HG02970 (cell line): ENCODE measurements around the gene RBM33.

Experiments
- ATAC-seq: cut with Tn5 transposase; IDR thresholded peaks from one replicate; pipeline ENCODE4 v1.9.1; 2021; ENCODE audit warnings: mild to moderate bottlenecking, moderate library complexity, moderate number of reproducible peaks; ENCODE audit not compliant: unreplicated experiment, low FRiP score

Gene RBM33

DNA sequence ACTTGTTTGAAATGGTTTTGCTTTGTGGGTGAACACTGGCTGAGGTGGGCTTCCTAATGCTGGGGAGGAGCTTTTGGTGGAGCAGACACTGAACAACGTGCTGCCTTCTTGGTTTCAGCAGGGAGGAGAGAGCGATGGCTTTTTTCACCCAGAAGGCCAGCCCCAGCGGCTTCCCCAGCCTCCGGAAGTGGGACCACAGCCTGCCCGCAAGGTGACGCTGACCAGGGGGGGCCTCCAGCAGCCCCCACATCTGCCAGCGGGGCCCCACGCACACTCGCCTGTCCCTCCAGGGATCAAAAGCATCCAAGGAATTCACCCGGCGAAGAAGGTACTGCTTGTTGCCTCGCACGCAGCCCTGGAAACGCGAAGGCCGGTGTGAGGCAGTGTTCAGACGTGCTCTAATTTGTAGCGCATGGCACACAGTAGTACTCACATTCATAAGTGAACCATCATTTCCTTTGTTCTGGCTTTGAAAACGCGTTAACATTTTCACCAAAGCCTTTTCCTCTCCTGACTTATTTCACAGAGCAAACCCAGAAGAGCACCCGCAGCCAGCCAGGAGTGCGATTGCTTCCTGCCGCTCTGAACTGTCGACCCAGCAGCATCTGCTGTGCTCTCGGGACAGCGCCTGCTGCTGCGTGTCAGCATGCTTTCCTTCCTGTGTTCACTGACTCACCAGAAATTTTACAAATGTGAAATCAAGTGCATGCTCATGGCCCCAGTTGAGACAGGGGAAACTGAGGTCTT, 119.4 kb downstream of the RBM33 start:
- peak; percentile 47 for ATAC-seq

DNA sequence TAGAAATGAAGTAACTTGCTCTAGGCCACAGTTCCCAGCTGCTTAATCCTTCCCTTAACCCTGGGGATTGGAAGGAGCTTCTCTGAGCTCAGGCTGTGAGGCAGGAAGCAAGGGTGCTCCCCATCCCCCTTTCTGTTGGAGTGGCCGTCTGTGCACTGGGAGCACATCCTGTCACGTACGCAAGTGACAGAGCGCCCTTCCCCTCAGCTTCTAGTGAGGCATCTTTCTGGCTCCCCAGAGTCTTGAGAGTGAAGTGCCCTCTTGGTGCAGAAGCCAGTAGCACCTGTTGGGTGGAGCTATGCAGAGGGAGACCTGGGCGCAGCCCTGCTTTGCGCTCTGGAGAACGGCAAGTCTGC, 120.0 kb downstream of the RBM33 start:
- peak; percentile 12 for ATAC-seq

DNA sequence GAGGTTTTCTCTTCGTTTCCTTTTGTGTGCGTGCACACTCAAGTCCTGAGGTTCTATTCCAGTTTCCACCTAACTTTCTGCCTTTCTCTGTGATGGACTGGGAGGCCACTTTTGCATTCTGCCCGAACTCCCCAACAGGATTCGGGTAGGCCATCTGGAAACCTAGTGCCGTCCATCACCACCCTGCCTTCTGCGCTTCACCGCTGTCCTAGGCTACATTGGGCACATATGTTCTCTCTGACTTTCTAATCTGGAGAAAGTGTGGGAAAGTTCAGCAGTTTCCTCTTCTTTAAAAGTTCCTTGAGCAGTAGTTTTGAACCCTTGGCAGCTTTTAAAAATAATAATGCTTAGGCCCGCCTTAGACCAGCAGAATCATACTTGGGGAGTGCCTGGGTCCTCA, 121.0 kb downstream of the RBM33 start:
- no peak for ATAC-seq

DNA sequence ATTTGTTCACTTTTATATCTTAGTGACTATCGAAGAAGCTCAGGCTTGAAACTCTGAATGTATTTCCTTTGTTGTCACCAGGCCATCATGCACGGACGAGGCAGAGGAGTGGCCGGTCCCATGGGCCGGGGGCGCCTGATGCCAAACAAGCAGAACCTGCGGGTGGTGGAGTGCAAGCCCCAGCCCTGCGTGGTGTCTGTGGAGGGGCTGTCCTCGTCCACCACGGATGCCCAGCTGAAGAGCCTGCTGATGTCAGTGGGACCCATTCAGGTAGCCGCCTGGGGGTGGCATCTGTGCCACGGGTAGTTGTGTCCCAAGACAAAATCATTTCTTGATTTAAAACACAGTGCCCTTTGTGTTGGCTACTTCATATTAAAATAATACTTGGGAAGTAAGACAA, 121.9 kb downstream of the RBM33 start:
- ATAC-seq = no peak

DNA sequence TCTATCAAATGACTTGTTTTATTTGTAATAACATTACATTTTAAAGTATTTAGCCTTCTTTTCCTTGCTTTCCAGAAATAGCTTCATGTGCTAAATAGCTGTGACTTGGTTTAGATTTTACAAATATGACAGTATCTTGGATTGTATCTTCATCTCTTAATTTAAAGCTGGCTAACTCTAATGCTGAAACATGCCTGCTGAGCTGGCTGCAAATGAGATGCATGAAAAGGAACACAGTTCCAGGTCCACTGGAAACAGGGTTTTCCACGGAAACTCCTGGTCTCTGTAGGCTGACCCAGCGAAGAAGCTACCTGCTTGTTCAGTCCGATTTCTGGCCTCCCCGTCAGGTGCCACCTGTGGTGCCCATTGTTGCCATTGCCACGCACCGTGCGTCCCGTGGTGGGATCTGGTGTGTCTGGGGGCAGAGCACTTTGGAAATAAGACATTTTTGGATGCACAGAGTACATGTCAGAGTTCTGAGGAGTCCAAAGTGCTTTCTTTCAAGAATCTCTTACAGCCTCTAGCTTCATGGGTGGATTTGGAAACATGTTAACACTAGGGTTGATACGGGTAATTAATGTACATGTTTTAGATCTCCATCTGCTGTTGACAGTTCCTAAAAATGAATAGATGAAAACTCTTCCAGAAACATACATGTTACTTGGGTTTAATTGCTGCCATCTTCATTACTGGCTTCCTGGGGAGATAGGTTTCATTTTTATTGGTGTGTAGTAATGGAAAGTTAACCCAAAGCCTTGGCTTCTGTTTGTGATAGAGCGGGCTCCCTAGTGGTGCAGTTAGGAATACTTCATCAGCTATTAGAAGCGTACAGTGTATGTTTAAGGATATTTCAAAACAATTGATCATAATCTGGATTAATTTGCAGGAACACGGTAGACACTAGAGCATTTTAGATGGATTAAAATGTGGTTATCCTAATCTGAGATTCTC, 122.8 kb downstream of the RBM33 start:
- ATAC-seq = no peak

DNA sequence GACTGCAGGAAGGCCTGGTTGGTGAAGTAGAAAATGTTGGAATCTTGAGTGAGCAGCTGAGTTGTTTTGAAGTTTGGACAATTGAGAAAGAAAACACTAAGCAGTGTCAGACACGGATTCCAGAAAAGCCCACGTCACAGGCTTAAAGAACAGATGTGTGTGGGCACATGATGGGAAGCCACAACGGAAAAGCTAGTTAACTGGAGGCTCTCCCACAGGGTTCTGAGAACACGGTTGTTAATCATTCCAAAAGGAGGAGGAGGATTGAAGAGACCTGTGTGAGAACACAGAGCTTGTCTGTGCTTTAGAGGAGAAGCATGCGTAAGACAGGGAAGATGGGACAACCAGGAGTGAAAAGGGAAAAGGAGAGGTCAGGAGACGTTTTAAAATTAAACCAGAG, 125.2 kb downstream of the RBM33 start:
- no peak for ATAC-seq

DNA sequence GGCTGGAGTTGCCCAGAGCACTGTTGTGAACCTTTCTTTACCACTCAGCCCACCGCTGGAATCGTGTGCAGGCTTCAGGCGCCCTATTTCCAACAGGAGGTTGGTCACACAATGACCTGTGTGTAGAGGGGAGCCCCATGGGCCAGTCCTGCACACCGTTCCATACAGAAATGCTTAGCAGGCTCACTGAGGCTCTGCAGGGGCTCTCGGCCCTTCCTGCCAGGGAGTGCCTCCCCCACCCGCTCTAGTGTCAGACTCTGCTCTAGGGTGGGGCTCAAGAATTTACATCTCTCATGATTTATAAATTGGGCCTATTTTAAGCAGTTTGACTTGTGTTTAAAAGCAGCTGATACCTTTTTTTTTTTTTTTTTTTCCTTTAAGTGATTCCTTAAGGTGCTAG, 125.8 kb downstream of the RBM33 start:
- ATAC-seq = no peak

DNA sequence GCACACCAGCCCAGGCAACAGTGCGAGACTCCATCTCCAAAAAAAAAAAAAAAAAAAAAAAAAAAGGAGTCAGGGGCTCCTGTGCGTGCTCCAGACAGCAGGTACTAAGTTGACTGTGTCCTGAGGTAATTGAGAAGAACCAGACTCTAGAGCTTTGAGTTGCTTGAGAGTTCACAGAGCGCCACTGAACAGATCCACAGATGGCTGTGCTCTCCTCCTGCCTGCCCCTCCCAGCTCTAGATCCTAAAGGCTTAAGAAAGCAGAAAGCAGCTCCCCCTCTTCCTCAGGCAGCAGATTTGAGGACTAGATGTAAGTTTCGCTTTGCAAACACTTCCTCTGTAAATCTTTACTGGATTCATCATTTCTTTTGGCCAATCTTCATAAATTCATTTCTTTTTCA, 129.1 kb downstream of the RBM33 start:
- no peak for ATAC-seq

DNA sequence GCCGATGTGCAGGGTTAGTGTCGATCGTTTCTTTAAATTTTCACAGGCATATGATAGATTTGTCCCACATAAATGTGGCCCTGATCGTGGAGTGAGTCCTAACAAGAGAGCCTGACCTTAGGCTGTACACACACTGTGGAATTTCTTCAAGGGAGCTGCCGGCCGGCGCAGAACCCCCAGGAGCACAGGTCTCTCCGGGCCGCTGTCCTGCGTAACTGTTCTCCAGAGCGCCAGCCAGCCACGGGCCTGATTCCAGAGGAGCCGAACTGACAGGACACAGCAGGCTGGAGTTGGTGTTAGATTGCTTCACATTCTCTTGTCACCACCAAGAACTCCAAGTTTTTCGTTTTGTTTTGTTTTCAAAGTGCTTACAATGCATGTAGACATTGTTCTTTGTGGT, 130.5 kb downstream of the RBM33 start:
- ATAC-seq = no peak

DNA sequence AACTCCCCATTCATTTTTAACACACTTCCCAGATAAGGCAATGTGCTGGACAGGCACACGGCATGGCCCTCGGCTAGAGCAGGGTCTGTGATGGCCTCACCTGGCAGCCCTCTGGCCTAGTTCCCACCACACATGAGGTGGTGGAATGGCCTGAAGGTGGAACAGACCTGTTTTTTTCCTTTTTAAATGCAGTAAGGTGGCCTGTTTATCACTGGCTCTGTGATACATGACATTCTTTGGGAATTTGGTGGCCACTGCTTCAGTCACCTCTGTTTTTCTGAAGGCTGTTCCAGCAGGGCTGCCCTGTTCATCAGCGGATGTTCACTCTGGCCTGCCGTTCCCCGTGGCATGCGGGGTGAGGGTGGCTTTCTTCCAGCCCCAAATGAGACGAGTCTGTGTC, 131.2 kb downstream of the RBM33 start:
- no peak for ATAC-seq

DNA sequence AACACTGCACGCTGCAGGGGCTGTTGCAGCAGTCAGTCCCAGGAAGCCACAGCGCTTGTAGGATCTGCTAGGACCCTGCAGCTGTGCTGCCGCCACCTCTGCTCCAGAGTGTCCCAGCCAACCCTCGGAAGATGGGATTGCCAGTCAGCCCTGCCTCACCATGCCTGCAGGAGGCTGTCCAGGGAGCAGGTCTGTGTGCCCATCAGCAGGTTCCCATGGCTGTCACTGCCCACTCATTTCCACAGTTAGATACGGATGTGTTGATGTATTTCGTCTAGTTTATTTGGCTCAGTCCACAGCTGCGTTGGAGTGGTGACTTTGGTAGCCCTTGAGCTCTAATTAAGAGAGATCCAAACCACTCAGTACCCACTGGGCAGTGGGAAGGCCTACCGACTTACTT, 132.1 kb downstream of the RBM33 start:
- no peak for ATAC-seq

DNA sequence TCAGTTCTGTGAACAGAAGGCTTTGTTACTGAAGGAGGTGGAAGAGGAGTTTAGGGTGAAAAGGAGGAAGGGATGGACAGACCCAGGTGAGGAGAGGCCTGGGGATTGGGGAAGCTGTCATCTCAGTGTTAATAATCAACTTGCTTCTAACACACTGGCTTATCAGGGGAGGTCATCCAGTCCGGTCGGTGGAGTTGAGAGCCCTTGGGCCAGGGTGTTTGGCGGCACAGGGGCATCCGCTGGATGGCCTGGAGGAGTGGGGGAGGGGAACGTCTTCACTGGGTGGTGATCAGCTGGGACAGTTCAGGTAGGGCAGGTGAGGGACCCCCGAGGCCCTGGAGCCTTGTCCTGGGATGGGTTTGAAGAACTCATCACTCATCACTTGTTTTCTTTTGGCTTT, 133.9 kb downstream of the RBM33 start:
- ATAC-seq = no peak

DNA sequence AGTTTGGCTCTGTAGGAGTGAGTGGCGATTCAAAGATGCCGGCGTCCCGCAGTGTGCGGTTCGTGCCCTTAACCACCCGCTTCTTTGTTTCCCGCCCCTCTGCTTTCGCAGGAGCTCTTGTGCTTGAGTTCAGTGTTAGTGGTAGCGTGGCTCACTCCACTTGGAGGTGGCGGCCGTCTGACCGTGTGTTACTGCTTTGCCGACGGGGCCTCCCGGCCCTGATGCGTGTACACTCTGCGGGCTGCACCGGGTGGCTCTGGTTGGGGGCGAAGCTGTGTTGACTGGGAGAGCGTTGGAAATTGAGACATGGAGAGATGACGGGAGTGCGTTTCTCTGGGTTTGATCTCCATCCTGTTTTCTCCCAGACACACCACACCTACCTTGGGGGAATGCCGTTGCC, 136.4 kb downstream of the RBM33 start:
- no peak for ATAC-seq

DNA sequence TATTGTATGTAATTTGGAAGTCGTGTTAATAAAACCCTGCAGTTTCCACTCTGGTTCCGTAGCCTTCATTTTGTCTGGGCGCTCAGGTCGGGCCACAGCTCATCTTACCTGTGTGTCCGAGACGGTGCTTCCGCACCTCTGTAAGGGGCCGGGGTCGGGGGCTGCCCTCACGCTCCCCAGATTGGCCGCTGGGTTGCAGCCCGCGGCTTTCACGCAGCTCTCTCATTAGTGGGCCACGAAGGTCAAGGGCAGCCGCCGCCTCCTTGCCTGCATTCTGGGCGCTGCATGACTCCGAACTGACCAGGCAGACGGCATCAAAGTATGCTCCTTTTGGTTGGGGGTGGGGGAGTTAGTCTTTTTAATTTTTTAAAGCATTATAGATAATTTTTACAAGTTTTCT, 137.0 kb downstream of the RBM33 start:
- ATAC-seq = no peak

DNA sequence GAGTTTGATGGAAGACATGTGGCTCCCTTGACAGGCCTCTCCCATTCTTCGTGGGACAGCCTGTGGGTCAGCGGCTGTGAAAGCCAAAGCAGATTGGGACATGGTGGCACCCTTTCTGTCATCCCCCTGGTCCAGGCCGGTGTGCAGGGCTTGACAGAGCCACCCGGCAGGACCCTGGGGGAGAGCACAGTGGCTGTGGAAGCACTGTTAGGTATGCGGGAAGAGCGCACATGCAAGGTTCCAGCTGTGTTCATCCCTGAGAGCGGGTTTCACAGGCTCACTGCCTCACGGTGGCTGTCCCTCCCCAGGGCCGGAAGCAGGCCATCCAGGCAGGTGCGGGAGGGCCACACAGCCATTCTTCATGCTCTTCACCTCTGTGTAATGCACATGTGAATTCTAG, 138.0 kb downstream of the RBM33 start:
- ATAC-seq = no peak

DNA sequence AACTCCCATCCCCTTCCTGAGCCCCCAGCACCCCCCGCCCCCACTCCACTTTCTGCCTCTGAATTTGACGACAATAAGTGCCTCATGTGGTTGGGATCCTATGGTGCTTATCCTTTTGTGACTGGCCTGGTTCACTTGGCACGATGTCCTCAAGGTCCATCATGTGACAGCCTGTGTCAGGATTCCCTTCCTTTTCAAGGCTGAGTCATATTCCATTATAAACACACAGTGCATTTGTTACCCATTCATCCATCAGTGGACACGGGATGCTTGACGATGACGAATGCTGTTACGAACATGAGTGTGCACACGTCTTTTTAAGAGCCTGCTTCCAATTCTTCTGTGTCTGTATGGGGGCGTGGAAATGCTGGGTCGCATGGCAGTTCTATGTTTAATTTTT, 141.1 kb downstream of the RBM33 start:
- ATAC-seq = no peak

DNA sequence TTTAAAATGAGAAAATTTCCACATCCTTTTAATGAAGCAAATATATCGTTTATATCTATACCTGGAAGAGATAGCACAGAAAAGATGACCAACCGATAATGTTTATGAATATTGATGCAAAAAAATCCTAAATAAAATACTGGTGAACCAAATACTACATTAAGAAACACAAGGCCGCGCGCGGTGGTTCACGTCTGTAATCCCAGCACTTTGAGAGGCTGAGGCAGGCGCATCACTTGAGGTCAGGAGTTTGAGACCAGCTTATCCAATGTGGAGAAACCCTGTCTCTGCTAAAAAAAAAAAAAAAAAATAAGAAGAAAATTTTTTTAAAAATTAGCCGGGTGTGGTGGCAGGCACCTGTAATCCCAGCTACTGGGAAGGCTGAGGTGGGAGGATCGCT, 142.0 kb downstream of the RBM33 start:
- ATAC-seq = no peak

DNA sequence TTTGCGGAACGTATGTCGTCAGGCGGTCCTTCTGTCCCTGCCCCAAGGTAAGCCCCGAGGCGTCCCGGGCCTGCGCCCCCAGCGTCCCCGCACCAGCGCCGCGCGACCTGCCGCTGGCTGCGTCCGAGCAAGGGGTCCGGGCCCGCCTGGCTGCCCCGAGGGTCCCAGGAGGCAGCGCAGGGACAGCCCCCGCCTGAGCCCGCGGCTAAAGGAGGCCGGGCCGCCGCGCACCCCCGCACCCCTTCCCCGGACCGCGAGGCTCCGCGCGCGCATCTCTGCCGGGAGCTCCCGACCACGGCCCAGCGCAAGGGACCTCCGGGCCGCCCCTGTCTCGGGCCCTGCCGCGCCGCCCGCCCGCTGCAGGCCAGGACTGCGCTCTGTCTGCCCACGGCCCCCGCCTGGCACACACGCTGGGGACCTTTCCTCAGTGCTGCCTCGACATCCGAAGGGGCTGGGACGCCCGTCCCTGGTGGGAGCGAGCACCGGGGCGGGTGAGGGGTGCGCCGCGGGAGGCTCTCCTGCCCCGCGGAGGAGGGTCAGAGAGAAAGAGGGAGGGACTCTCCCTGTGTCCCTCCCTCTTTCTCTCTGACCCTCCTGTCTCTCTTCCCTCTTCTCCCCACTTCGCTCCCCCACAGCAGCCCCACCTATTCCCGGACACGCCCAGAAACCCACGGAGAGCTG, 142.8 kb downstream of the RBM33 start:
- no peak for ATAC-seq

DNA sequence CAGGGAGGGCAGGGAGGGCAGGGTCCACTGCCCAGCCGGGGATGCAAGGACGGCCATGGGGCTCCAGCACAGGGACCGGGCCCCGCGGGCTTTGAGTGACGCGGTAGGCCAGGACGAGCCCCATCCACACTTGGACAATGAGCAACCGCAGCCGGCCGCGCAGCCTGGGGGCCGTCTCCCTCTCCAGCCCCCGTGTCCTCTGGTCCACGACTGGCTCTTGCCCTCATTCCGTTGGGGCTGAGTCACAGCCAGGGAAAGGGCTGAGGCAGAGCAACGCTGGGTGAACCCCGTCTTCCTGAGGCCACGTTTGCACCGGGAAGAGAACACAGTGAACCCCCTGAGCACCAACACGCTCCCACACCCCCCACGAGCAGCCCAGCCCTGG, 144.1 kb downstream of the RBM33 start:
- no peak for ATAC-seq

DNA sequence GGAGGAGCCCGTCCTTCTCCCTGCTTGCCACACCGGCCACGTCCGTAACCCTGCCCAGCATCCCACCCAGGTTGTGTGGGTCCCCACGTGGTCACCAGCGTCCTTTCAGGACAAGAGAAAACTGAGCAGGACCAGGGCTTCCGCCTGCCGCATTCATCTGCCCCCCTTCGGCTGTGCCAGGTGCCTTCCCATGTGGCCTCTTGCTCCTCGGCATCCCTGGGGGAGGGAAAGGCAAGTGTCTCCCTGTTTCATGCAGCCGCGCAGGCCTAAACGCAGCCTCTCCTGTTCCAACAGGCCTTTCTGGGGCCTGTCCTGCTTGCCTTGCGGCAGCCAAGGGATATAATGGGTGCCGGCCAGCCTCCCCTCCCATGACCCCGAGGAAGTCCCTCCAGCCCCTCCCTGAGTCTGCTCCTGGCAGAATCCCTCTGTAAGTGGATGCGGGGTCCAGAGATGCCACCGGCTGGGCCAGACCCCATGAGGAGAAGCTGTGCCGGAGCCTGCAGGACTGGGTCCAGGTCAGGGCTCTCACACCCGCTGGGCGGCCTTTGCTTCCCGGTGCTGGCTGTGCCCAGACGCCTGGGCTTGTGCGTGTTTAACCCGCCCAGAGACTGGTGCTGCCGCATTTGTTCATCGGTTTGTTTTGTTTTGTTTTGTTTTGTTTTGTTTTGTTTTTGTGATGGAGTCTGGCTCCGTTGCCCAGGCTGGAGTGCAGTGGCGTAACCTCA, 144.7 kb downstream of the RBM33 start:
- no peak for ATAC-seq

DNA sequence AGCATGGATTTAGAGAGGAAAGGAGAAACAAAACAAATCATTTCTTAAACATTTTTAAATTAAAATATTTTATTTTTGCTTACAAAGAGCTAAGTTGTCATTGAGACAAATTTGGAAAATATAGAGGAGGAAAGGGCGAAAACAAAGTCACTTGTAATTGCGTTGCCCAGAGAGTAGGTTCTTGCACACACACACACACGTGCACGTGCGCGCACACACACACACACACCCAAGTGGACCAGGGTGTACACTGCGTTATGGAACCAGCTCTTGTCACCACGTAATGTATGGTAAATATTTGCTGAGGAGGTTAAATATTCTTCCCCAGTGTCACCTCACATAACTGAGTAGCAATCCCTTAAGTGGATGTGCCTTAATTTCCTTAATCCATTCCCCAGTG, 146.2 kb downstream of the RBM33 start:
- no peak for ATAC-seq
